ENCODE measurements around the gene LAMB1. TPM values are rescaled to one million over a fixed set of nuclear protein-coding genes. Genes with fewer than 3 reads are reported as not detected.

LAMB1 gene
- total RNA-seq, 1 experiment from 2014 or later: 431 TPM

DNA sequence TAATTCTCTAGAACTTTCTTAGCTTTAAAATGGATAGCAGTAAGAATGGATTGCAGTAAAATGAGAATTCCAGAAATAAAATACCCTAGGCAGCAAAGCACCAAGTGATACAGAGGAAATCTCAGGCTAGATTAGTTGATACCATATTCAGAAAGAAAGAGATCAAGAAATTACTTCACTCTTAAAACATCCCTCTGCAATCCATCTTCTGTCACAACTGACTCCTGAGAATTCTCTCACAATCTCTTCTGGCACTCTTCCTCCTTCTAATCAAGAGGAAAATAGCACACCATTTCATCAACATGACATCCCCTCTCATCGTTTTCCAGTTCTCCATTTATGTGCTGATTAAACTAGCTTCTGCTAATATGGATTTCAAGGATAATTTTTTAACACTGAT is 42.2 kb upstream of the LAMB1 start:
- H3K4me1 ChIP-seq: peaks cover 40% of the 10 kb centered on the region
- Mint-ChIP-seq H3K36me3 (ENCODE audit: insufficient read depth, unreplicated experiment) (peaks cover 6% of the 10 kb centered on the region), H3K9me3 (ENCODE audit: unreplicated experiment) (no peaks in the 10 kb centered on the region), H3K27ac (ENCODE audit: unreplicated experiment) (no peak overlapping the region), H3K4me1 (ENCODE audit: low read depth, unreplicated experiment) (peaks cover 44% of the 10 kb centered on the region), H3K27me3 (ENCODE audit: insufficient read depth, unreplicated experiment) (no peaks in the 10 kb centered on the region), H3K4me3 (ENCODE audit: unreplicated experiment) (no peak overlapping the region)
- intact Hi-C loops (cut with micrococcal nuclease; ENCODE audit: unreplicated experiment): loop anchor here (1.0 kb wide), 1 partner anchor 11 kb away; no protein-coding TSS in a partner anchor
- no peaks in the 10 kb centered on the region for H3K9me3 ChIP-seq
- no peaks in the 10 kb centered on the region for H3K27me3 ChIP-seq (replicated peaks; ENCODE audit: control insufficient read depth, insufficient read depth, low read length)
- ChIA-PET CTCF (no interaction called here), POLR2A (no interaction called here)
- no peaks in the 10 kb centered on the region for H3K36me3 ChIP-seq (ENCODE audit: control insufficient read depth, insufficient read depth, low read length)
- no peak for DNase-seq
- BruUV-seq (replicated peaks): no TSS peak
- TF ChIP-seq, protein P1, sequence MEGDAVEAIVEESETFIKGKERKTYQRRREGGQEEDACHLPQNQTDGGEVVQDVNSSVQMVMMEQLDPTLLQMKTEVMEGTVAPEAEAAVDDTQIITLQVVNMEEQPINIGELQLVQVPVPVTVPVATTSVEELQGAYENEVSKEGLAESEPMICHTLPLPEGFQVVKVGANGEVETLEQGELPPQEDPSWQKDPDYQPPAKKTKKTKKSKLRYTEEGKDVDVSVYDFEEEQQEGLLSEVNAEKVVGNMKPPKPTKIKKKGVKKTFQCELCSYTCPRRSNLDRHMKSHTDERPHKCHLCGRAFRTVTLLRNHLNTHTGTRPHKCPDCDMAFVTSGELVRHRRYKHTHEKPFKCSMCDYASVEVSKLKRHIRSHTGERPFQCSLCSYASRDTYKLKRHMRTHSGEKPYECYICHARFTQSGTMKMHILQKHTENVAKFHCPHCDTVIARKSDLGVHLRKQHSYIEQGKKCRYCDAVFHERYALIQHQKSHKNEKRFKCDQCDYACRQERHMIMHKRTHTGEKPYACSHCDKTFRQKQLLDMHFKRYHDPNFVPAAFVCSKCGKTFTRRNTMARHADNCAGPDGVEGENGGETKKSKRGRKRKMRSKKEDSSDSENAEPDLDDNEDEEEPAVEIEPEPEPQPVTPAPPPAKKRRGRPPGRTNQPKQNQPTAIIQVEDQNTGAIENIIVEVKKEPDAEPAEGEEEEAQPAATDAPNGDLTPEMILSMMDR (IDR thresholded peaks at IDR 0.05; ENCODE audit: insufficient read depth in 1 of 2, low read depth in 1 of 2, low read length in 1 of 2, severe bottlenecking in 1 of 2, unreplicated experiment in 1 of 2): no peak
- H3K4me3 ChIP-seq (ENCODE audit: low read depth, low read length): no peak overlapping the region

- Mint-ChIP-seq H3K36me3 (ENCODE audit: insufficient read depth, unreplicated experiment) (peaks cover 6% of the 10 kb centered on the region), H3K9me3 (ENCODE audit: unreplicated experiment) (no peaks in the 10 kb centered on the region), H3K27me3 (ENCODE audit: insufficient read depth, unreplicated experiment) (no peaks in the 10 kb centered on the region), H3K4me1 (ENCODE audit: low read depth, unreplicated experiment) (peaks cover 50% of the 10 kb centered on the region), H3K27ac (ENCODE audit: unreplicated experiment) (peak overlapping the region; percentile 27), H3K4me3 (ENCODE audit: unreplicated experiment) (no peak overlapping the region)
- ChIA-PET POLR2A (interaction anchor here (1.0 kb wide), 1 partner anchor 41 kb away, joined by 3 read pairs; the partner anchor contains the start of gene LAMB1), CTCF (no interaction called here)
- Histone ChIP-seq H3K4me3 (ENCODE audit: low read depth, low read length) (no peak overlapping the region), H3K9me3 (no peaks in the 10 kb centered on the region), H3K36me3 (ENCODE audit: control insufficient read depth, insufficient read depth, low read length) (no peaks in the 10 kb centered on the region), H3K4me1 (peaks cover 44% of the 10 kb centered on the region), H3K27me3 (replicated peaks; ENCODE audit: control insufficient read depth, insufficient read depth, low read length) (no peaks in the 10 kb centered on the region)
- TF ChIP-seq, protein P1 (IDR thresholded peaks at IDR 0.05; ENCODE audit: insufficient read depth in 1 of 2, low read depth in 1 of 2, low read length in 1 of 2, severe bottlenecking in 1 of 2, unreplicated experiment in 1 of 2): no peak
- DNase-seq: no peak
- intact Hi-C loops (cut with micrococcal nuclease; ENCODE audit: unreplicated experiment): no loop called here
- BruUV-seq (replicated peaks): no TSS peak
Observed at GRCh38 chr7:108044345-108044744, 41.4 kb upstream of the LAMB1 start.

- no peaks in the 10 kb centered on the region for H3K9me3 Mint-ChIP-seq (ENCODE audit: unreplicated experiment)
- TF ChIP-seq, protein P1 (IDR thresholded peaks at IDR 0.05; ENCODE audit: insufficient read depth in 1 of 2, low read depth in 1 of 2, low read length in 1 of 2, severe bottlenecking in 1 of 2, unreplicated experiment in 1 of 2): no peak
- CTCF ChIA-PET: interaction anchor here (0.6 to 0.7 kb wide), 2 partner anchors 10 to 22 kb away, joined by 3 read pairs; no protein-coding TSS in a partner anchor
- peak overlapping the region; percentile 25 for H3K27ac Mint-ChIP-seq (ENCODE audit: unreplicated experiment)
- H3K4me1 Mint-ChIP-seq (ENCODE audit: low read depth, unreplicated experiment): peaks cover 49% of the 10 kb centered on the region
- H3K9me3 ChIP-seq: no peaks in the 10 kb centered on the region
- intact Hi-C loops (cut with micrococcal nuclease; ENCODE audit: unreplicated experiment): no loop called here
- no peaks in the 10 kb centered on the region for H3K36me3 Mint-ChIP-seq (ENCODE audit: insufficient read depth, unreplicated experiment)
- H3K4me1 ChIP-seq: peaks cover 63% of the 10 kb centered on the region
- H3K36me3 ChIP-seq (ENCODE audit: control insufficient read depth, insufficient read depth, low read length): no peaks in the 10 kb centered on the region
- no peak overlapping the region for H3K4me3 ChIP-seq (ENCODE audit: low read depth, low read length)
- no peaks in the 10 kb centered on the region for H3K27me3 Mint-ChIP-seq (ENCODE audit: insufficient read depth, unreplicated experiment)
- POLR2A ChIA-PET: no interaction called here
- no peak overlapping the region for H3K4me3 Mint-ChIP-seq (ENCODE audit: unreplicated experiment)
- no peak for DNase-seq
- H3K27me3 ChIP-seq (replicated peaks; ENCODE audit: control insufficient read depth, insufficient read depth, low read length): no peaks in the 10 kb centered on the region
- no TSS peak for BruUV-seq (replicated peaks)
Observed at GRCh38 chr7:108038986-108039385, 36.0 kb upstream of the LAMB1 start.

Data from Caco-2 (cell line).